Measurements from ENCODE around the gene SPATA6L.
A peak's percentile ranks its signal among the peaks of the same experiment; 100 is the strongest.
"Not testable (repeated sequence)": the region's sequence is repeated elsewhere in the genome, so short reads cannot be mapped to it uniquely, and the experiment has no call there.

Gene SPATA6L

GRCh38 chr9:4674783-4675182, 8.5 kb upstream of the SPATA6L start:
- peak; percentile 55 for DNase-seq

GRCh38 chr9:4671737-4672136, 5.5 kb upstream of the SPATA6L start:
- no peak for DNase-seq

GRCh38 chr9:4670591-4670990, 4.3 kb upstream of the SPATA6L start:
- DNase-seq: no peak

GRCh38 chr9:4669890-4670289, 3.6 kb upstream of the SPATA6L start:
- no peak for DNase-seq

- DNase-seq: no peak
Observed at GRCh38 chr9:4668604-4669003, 2.3 kb upstream of the SPATA6L start.

GRCh38 chr9:4667681-4668080, 1.4 kb upstream of the SPATA6L start:
- no peak for DNase-seq

- no peak for DNase-seq
Observed at GRCh38 chr9:4665357-4665756, 923 bp downstream of the SPATA6L start.

- DNase-seq: peak; percentile 75
Observed at GRCh38 chr9:4663956-4664355, 2.3 kb downstream of the SPATA6L start.

- DNase-seq: no peak
Observed at GRCh38 chr9:4662989-4663792, 3.1 kb downstream of the SPATA6L start.

GRCh38 chr9:4662108-4662988, 3.9 kb downstream of the SPATA6L start, which contains the start of gene PLPP6:
TSS of gene PLPP6 (plus strand) at chr9:4662294. CDS start at chr9:4662376, 82 bp downstream.
- peak; percentile 85 for DNase-seq

- DNase-seq: no peak
Observed at GRCh38 chr9:4661611-4662010, 4.7 kb downstream of the SPATA6L start.

GRCh38 chr9:4661165-4661564, 5.1 kb downstream of the SPATA6L start:
- DNase-seq: no peak

GRCh38 chr9:4660665-4661064, 5.6 kb downstream of the SPATA6L start:
- not testable (repeated sequence) for DNase-seq

- no peak for DNase-seq
Observed at GRCh38 chr9:4657426-4658159, 8.7 kb downstream of the SPATA6L start.

GRCh38 chr9:4656621-4657020, 9.7 kb downstream of the SPATA6L start:
- DNase-seq: no peak

GRCh38 chr9:4656196-4656595, 10.1 kb downstream of the SPATA6L start:
- DNase-seq: not testable (repeated sequence)

GRCh38 chr9:4654538-4654937, 11.7 kb downstream of the SPATA6L start:
- DNase-seq: no peak

GRCh38 chr9:4654084-4654483, 12.2 kb downstream of the SPATA6L start:
- no peak for DNase-seq

GRCh38 chr9:4642351-4642750, 23.9 kb downstream of the SPATA6L start:
- no peak for DNase-seq

GRCh38 chr9:4640027-4640426, 26.3 kb downstream of the SPATA6L start:
- DNase-seq: peak; percentile 19

- no peak for DNase-seq
Observed at GRCh38 chr9:4639420-4639819, 26.9 kb downstream of the SPATA6L start.

- no peak for DNase-seq
Observed at GRCh38 chr9:4638968-4639367, 27.3 kb downstream of the SPATA6L start.

GRCh38 chr9:4630836-4631235, 35.4 kb downstream of the SPATA6L start:
- no peak for DNase-seq

Data from suppressor macrophage treated with lipopolysaccharide for 4 hours (primary cell).